HCT116 (cell line): ENCODE measurements around the gene PBX2. TPM values are rescaled to one million over a fixed set of nuclear protein-coding genes. Genes with fewer than 3 reads are reported as not detected.

Experiments used
- ATAC-seq: fragments of 200-7000 bp; cut with Tn5 transposase; 2 replicates; pipeline ENCODE4 v1.9.1; 2020; ENCODE audit warnings: mild to moderate bottlenecking, moderate library complexity
- BruUV-seq: library from RNA; stranded (reverse); fragments of 400-500 nt; replicated peaks from 2 replicates; lab custom pipeline; 2021; lab: Mats Ljungman, UMichigan
- CTCF ChIA-PET: fragments of 300-600 bp; sonication (Branson Sonifier 250); formaldehyde crosslinking; loops from one replicate; lab custom pipeline; 2021; ENCODE audit warnings: antibody characterized with exemption; lab: Charles Lee
- POLR2A ChIA-PET: fragments of 300-600, 350-600 bp; sonication (Branson Sonifier 250); formaldehyde crosslinking; loops from one replicate; lab custom pipeline; 2021; ENCODE audit warnings: antibody characterized with exemption; lab: Charles Lee
- RAD21 ChIA-PET, 2 experiments: fragments of 300-600 bp; sonication (Branson Sonifier 250); formaldehyde crosslinking; loops; one replicate each; lab custom pipeline; 2023; ENCODE audit warnings: low total read pairs in 2 of 2; ENCODE audit not compliant: uncharacterized antibody in 2 of 2, unreplicated experiment in 2 of 2, low non-redundant PET in 1 of 2; lab: Charles Lee
- DNase-seq: peaks from one replicate; pipeline ENCODE4 v3.0.0-alpha.2; 2010; ENCODE audit warnings: low read depth, low spot score
- H2AFZ ChIP-seq: fragments of 200-600 bp; shearing (Covaris generic), sonication (generic); 2 replicates; pipeline ENCODE4 v1.6.1; 2017; ENCODE audit warnings: low read depth, mixed run types, mixed read lengths, antibody characterized with exemption, low read length; ENCODE audit not compliant: poor library complexity, severe bottlenecking
- H3K27ac ChIP-seq: 2 replicates; pipeline ENCODE4 v1.5.1; 2012; ENCODE audit warnings: low read depth, low read length
- H3K27me3 ChIP-seq: fragments of 200-600 bp; sonication (generic); 2 replicates; pipeline ENCODE4 v1.6.1; 2016; ENCODE audit warnings: mixed run types, low read length, mixed read lengths; ENCODE audit not compliant: insufficient read depth
- H3K36me3 ChIP-seq, 2 experiments: fragments of 200-500 bp in 1 of 2; fragments of 200-600 bp in 1 of 2; sonication (Bioruptor generic) in 1 of 2; sonication (generic) in 1 of 2; 2 replicates each; pipeline versions ENCODE4 v1.5.1 to v1.6.1; 2014 to 2016; ENCODE audit warnings: low read length in 2 of 2, inconsistent platforms in 1 of 2, mixed read lengths in 1 of 2, mixed run types in 1 of 2; ENCODE audit not compliant: insufficient read depth in 2 of 2, control insufficient read depth in 1 of 2
- H3K4me1 ChIP-seq, 2 experiments: fragments of 200-600 bp in 1 of 2; sonication (generic) in 1 of 2; 2 replicates each; pipeline versions ENCODE4 v1.5.1 to v1.6.1; 2012 to 2017; ENCODE audit warnings: low read length in 2 of 2, inconsistent platforms in 1 of 2, mild to moderate bottlenecking in 1 of 2, mixed read lengths in 1 of 2, mixed run types in 1 of 2, moderate library complexity in 1 of 2; ENCODE audit not compliant: insufficient read depth in 2 of 2, control insufficient read depth in 1 of 2
- H3K4me2 ChIP-seq: fragments of 200-600 bp; sonication (generic); 2 replicates; pipeline ENCODE4 v1.6.1; 2017; ENCODE audit warnings: mixed run types, low read length, mixed read lengths
- H3K4me3 ChIP-seq, 2 experiments: fragments of 200-600 bp in 1 of 2; sonication (generic) in 1 of 2; replicated peaks in 1 of 2; 2 replicates each; pipeline ENCODE4 v1.5.1; 2011 to 2016; ENCODE audit warnings: low read length in 2 of 2, control low read depth in 1 of 2, low read depth in 1 of 2, mild to moderate bottlenecking in 1 of 2, mixed read lengths in 1 of 2, mixed run types in 1 of 2
- H3K79me2 ChIP-seq: fragments of 200-600 bp; sonication (generic); 2 replicates; pipeline ENCODE4 v1.6.1; 2017; ENCODE audit warnings: mild to moderate bottlenecking, mixed run types, low read length, moderate library complexity, mixed read lengths; ENCODE audit not compliant: insufficient read depth
- H3K9ac ChIP-seq: fragments of 200-600 bp; sonication (generic); 2 replicates; pipeline ENCODE4 v1.6.1; 2016; ENCODE audit warnings: low read length, mixed read lengths
- H3K9me2 ChIP-seq: fragments of 200-600 bp; sonication (generic), shearing (Covaris generic); 2 replicates; pipeline ENCODE4 v1.6.1; 2017; ENCODE audit warnings: mixed run types, mild to moderate bottlenecking, moderate library complexity; ENCODE audit not compliant: insufficient read depth
- H3K9me3 ChIP-seq, 2 experiments: fragments of 200-500 bp in 1 of 2; fragments of 200-600 bp in 1 of 2; sonication (Bioruptor generic) in 1 of 2; sonication (generic) in 1 of 2; 2 replicates each; pipeline ENCODE4 v1.6.1; 2014 to 2017; ENCODE audit warnings: low read length in 2 of 2, mixed read lengths in 2 of 2, inconsistent platforms in 1 of 2, low read depth in 1 of 2, mild to moderate bottlenecking in 1 of 2, mixed run types in 1 of 2, moderate library complexity in 1 of 2; ENCODE audit not compliant: control insufficient read depth in 1 of 2, insufficient read depth in 1 of 2
- H4K20me1 ChIP-seq: fragments of 200-600 bp; sonication (generic), shearing (Covaris generic); 2 replicates; pipeline ENCODE4 v1.6.1; 2017; ENCODE audit warnings: mixed run types, mild to moderate bottlenecking, moderate library complexity; ENCODE audit not compliant: insufficient read depth
- CBX3 ChIP-seq: IDR thresholded peaks from 2 replicates; pipeline ENCODE4 v1.6.1; 2012; ENCODE audit warnings: low read depth
- CEBPB ChIP-seq: IDR thresholded peaks from 2 replicates; pipeline ENCODE4 v1.6.1; 2012; ENCODE audit warnings: low read depth
- EZH2 ChIP-seq: fragments of 200-600 bp; sonication (generic); IDR thresholded peaks from 2 replicates; pipeline ENCODE4 v1.6.1; 2017; ENCODE audit warnings: antibody characterized with exemption, mixed run types
- FOSL1 ChIP-seq: IDR thresholded peaks from 2 replicates; pipeline ENCODE4 v1.6.1; 2012; ENCODE audit warnings: low read depth
- JUND ChIP-seq: IDR thresholded peaks from 2 replicates; pipeline ENCODE4 v1.6.1; 2012
- MAX ChIP-seq: IDR thresholded peaks from 2 replicates; pipeline ENCODE4 v1.6.1; 2012
- POLR2A ChIP-seq: IDR thresholded peaks from 2 replicates; pipeline ENCODE4 v1.7.0; 2011; ENCODE audit warnings: borderline replicate concordance; ENCODE audit not compliant: insufficient read depth, insufficient read length; ENCODE audit errors: extremely low read depth
- POLR2AphosphoS5 ChIP-seq: IDR thresholded peaks from 2 replicates; pipeline ENCODE4 v1.6.1; 2011; ENCODE audit warnings: mild to moderate bottlenecking, low read depth, low read length, moderate library complexity
- RAD21 ChIP-seq: IDR thresholded peaks from 2 replicates; pipeline ENCODE4 v1.6.1; 2012; ENCODE audit warnings: low read depth, mild to moderate bottlenecking
- REST ChIP-seq: IDR thresholded peaks from 2 replicates; pipeline ENCODE4 v1.6.1; 2012; ENCODE audit warnings: low read depth
- SIN3A ChIP-seq: IDR thresholded peaks from 2 replicates; pipeline ENCODE4 v1.6.1; 2012; ENCODE audit warnings: low read depth
- SP1 ChIP-seq: IDR thresholded peaks from 2 replicates; pipeline ENCODE4 v1.6.1; 2012; ENCODE audit warnings: low read depth
- SRF ChIP-seq: IDR thresholded peaks from 2 replicates; pipeline ENCODE4 v1.6.1; 2012; ENCODE audit warnings: low read depth
- TCF7L2 ChIP-seq: IDR thresholded peaks from 2 replicates; pipeline ENCODE4 v1.7.0; 2011; ENCODE audit warnings: borderline replicate concordance, inconsistent platforms; ENCODE audit not compliant: insufficient read depth, insufficient read length; ENCODE audit errors: extremely low read depth
- YY1 ChIP-seq: IDR thresholded peaks from 2 replicates; pipeline ENCODE4 v1.6.1; 2011; ENCODE audit warnings: low read length, low read depth, moderate library complexity, mild to moderate bottlenecking; ENCODE audit not compliant: insufficient replicate concordance; ENCODE audit errors: extremely low read depth
- ZFX ChIP-seq: fragments of 450-650 bp; IDR thresholded peaks from 2 replicates; pipeline ENCODE4 v1.6.1; 2017
- ZNF274 ChIP-seq: fragments of 200-500 bp; sonication (Bioruptor generic); IDR thresholded peaks from 2 replicates; pipeline ENCODE4 v1.6.1; 2014; ENCODE audit warnings: mild to moderate bottlenecking, low read depth, low read length, inconsistent platforms
- intact Hi-C: fragments of 100-400 bp; cut with micrococcal nuclease; formaldehyde crosslinking; loops from 2 replicates; pipeline ENCODE4 v1.10.0; 2022
- total RNA-seq: library from RNA; stranded (reverse); gene quantifications from one replicate; pipeline ENCODE4 v1.2.1, GENCODE V29; 2021; ENCODE audit not compliant: unreplicated experiment
- TF ChIP-seq, protein P1 (sequence below), 3 experiments: fragments of 200-600 bp in 1 of 3; sonication (generic) in 1 of 3; IDR thresholded peaks in 2 of 3; conservative IDR thresholded peaks in 1 of 3; 2 replicates each; pipeline ENCODE4 v1.5.1; 2012 to 2017; ENCODE audit warnings: low read depth in 2 of 3, low read length in 2 of 3, antibody characterized with exemption in 1 of 3, borderline replicate concordance in 1 of 3, control low read depth in 1 of 3, mild to moderate bottlenecking in 1 of 3, mixed read lengths in 1 of 3, mixed run types in 1 of 3, moderate library complexity in 1 of 3; ENCODE audit not compliant: insufficient read depth in 1 of 3

PBX2 gene
- total RNA-seq, 1 experiment from 2014 or later: 79.0 TPM

- TF ChIP-seq EZH2 (no peak), REST (no peak), SP1 (no peak), ZFX (no peak), YY1 (no peak), SRF (no peak), POLR2AphosphoS5 (no peak), FOSL1 (no peak), TCF7L2 (no peak), SIN3A (no peak), POLR2A (no peak), CBX3 (no peak), RAD21 (no peak), MAX (no peak), JUND (no peak), ZNF274 (no peak), CEBPB (no peak)
- TF ChIP-seq, protein P1, sequence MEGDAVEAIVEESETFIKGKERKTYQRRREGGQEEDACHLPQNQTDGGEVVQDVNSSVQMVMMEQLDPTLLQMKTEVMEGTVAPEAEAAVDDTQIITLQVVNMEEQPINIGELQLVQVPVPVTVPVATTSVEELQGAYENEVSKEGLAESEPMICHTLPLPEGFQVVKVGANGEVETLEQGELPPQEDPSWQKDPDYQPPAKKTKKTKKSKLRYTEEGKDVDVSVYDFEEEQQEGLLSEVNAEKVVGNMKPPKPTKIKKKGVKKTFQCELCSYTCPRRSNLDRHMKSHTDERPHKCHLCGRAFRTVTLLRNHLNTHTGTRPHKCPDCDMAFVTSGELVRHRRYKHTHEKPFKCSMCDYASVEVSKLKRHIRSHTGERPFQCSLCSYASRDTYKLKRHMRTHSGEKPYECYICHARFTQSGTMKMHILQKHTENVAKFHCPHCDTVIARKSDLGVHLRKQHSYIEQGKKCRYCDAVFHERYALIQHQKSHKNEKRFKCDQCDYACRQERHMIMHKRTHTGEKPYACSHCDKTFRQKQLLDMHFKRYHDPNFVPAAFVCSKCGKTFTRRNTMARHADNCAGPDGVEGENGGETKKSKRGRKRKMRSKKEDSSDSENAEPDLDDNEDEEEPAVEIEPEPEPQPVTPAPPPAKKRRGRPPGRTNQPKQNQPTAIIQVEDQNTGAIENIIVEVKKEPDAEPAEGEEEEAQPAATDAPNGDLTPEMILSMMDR (IDR thresholded peaks at IDR 0.05 in 2 of 3, conservative IDR thresholded peaks at IDR 0.05 in 1 of 3; ENCODE audit: borderline replicate concordance in 1 of 3, insufficient read depth in 1 of 3, low read depth in 2 of 3, low read length in 2 of 3): no peak
- Histone ChIP-seq H3K27ac (peak overlapping the region; percentile 76), H3K9me2 (no peaks in the 10 kb centered on the region), H3K9ac (peak overlapping the region; percentile 90), H3K79me2 (peaks cover 24% of the 10 kb centered on the region), H3K4me1 (peaks cover 24 to 52% of the 10 kb centered on the region in 2 experiments), H3K4me3 (peak overlapping the region; percentile 93 to 98), H3K4me2 (peak overlapping the region; percentile 97), H4K20me1 (no peaks in the 10 kb centered on the region), H3K27me3 (no peaks in the 10 kb centered on the region), H3K9me3 (no peaks in the 10 kb centered on the region), H2AFZ (no peak overlapping the region), H3K36me3 (peaks cover 0 to 4% of the 10 kb centered on the region in 2 experiments; a peak in 1 of 4 replicates)
- ChIA-PET POLR2A (no interaction called here), RAD21 (no interaction called here), CTCF (no interaction called here)
- intact Hi-C loops: no loop called here
- ATAC-seq: no peak
- no peak for DNase-seq
- BruUV-seq: TSS peak; percentile 63
These were observed 14.7 kb downstream of the PBX2 start for GRCh38 chr6:32175322-32175710.
